Activated CD8-positive, alpha-beta memory T cell treated with anti-CD3 and anti-CD28 coated beads, Interleukin-2, amount 10 ng/mL, durations not matched to agents 7 days and 5 days (primary cell): ENCODE results near the gene MATK. TPM values are rescaled to one million over a fixed set of nuclear protein-coding genes. Genes with fewer than 3 reads are reported as not detected.

ENCODE experiments used
- ATAC-seq: fragments of 150-1000 bp; cut with Tn5 transposase; one replicate; pipeline ENCODE4 v1.10.0; 2021; ENCODE audit warnings: moderate library complexity
- CTCF ChIA-PET: fragments of 350-600 bp; sonication (Branson Sonifier 250); formaldehyde crosslinking; loops from one replicate; lab custom pipeline; 2021; ENCODE audit warnings: antibody characterized with exemption; lab: Charles Lee
- DNase-seq: peaks from one replicate; pipeline ENCODE4 v3.0.0-alpha.2; 2020
- H3K27ac Mint-ChIP-seq: one replicate; pipeline ENCODE4 v1.8.0; 2021; ENCODE audit warnings: mild to moderate bottlenecking, mixed read lengths
- H3K27me3 Mint-ChIP-seq: one replicate; pipeline ENCODE4 v1.8.0; 2021; ENCODE audit warnings: mixed read lengths
- H3K36me3 Mint-ChIP-seq: one replicate; pipeline ENCODE4 v1.8.0; 2021; ENCODE audit warnings: mild to moderate bottlenecking, mixed read lengths
- H3K4me1 Mint-ChIP-seq: one replicate; pipeline ENCODE4 v1.8.0; 2021; ENCODE audit warnings: mixed read lengths
- H3K4me3 Mint-ChIP-seq: one replicate; pipeline ENCODE4 v1.8.0; 2021; ENCODE audit warnings: mild to moderate bottlenecking, moderate library complexity, mixed read lengths
- H3K9me3 Mint-ChIP-seq: one replicate; pipeline ENCODE4 v1.8.0; 2022; ENCODE audit warnings: low read depth, mixed read lengths
- total RNA-seq, 2 experiments: library from RNA; stranded (reverse); gene quantifications; one replicate each; pipeline ENCODE4 v1.2.3, GENCODE V29; 2021

The MATK gene
- 10 to 100 TPM; 26.8 to 30.8 TPM for total RNA-seq

- Mint-ChIP-seq H3K4me3 (peak within 1 kb of the TSS; percentile 81), H3K27ac (no peak within 1 kb of the TSS), H3K9me3 (peaks cover 10% of the 10 kb centered on the region), H3K27me3 (peaks cover 4% of the 10 kb centered on the region), H3K36me3 (peaks cover 20% of the 10 kb centered on the region), H3K4me1 (peaks cover 35% of the 10 kb centered on the region)
- DNase-seq (no peak), ATAC-seq (peak; percentile 47)
- CTCF ChIA-PET, result interaction anchor here (0.5 to 1.3 kb wide), 5 partner anchors 24 to 417 kb away, joined by 3 to 5 read pairs (median 3); partner anchors contain the start of gene MRPL54
Measured at GRCh38 chr19:3785938-3786824, at the start of gene MATK. Gene MATK (minus strand): TSS chr19:3786381. CDS start chr19:3785135, 1,246 bp downstream.

- Mint-ChIP-seq H3K4me3 (no peak overlapping the region), H3K4me1 (peaks cover 6% of the 10 kb centered on the region), H3K27me3 (no peaks in the 10 kb centered on the region), H3K9me3 (peaks cover 12% of the 10 kb centered on the region), H3K36me3 (no peaks in the 10 kb centered on the region), H3K27ac (no peak overlapping the region)
- CTCF ChIA-PET, result no interaction called here
- DNase-seq (no peak), ATAC-seq (no peak)
Measured at GRCh38 chr19:3835055-3835435, 48.9 kb upstream of the MATK start.

GRCh38 chr19:3834349-3835054 lies 48.3 kb upstream of the MATK start:
- CTCF ChIA-PET, result interaction anchor here (1.6 kb wide), 1 partner anchor 72 kb away, joined by 3 read pairs; the partner anchor contains the start of gene MRPL54
- Mint-ChIP-seq H3K27me3 (no peaks in the 10 kb centered on the region), H3K9me3 (peaks cover 12% of the 10 kb centered on the region), H3K4me1 (peaks cover 6% of the 10 kb centered on the region), H3K36me3 (no peaks in the 10 kb centered on the region), H3K27ac (no peak overlapping the region), H3K4me3 (no peak overlapping the region)
- ATAC-seq (no peak), DNase-seq (no peak)

- H3K9me3 Mint-ChIP-seq, result peaks cover 12% of the 10 kb centered on the region
- DNase-seq (no peak), ATAC-seq (no peak)
- no peaks in the 10 kb centered on the region for H3K36me3 Mint-ChIP-seq
- no peak overlapping the region for H3K27ac Mint-ChIP-seq
- no peaks in the 10 kb centered on the region for H3K27me3 Mint-ChIP-seq
- no peak overlapping the region for H3K4me3 Mint-ChIP-seq
- H3K4me1 Mint-ChIP-seq, result peaks cover 6% of the 10 kb centered on the region
- CTCF ChIA-PET, result interaction anchor here (1.6 kb wide), 1 partner anchor 71 kb away, joined by 3 read pairs; the partner anchor contains the start of gene MRPL54
Measured at GRCh38 chr19:3833578-3834348, 47.6 kb upstream of the MATK start.

GRCh38 chr19:3832001-3832400 lies 45.8 kb upstream of the MATK start:
- CTCF ChIA-PET, result interaction anchor here (2.8 kb wide), 1 partner anchor 10 kb away, joined by 12 read pairs; no protein-coding TSS in a partner anchor
- H3K4me3 Mint-ChIP-seq, result no peak overlapping the region
- no peak overlapping the region for H3K27ac Mint-ChIP-seq
- H3K4me1 Mint-ChIP-seq, result peaks cover 13% of the 10 kb centered on the region
- DNase-seq, result no peak
- H3K27me3 Mint-ChIP-seq, result no peaks in the 10 kb centered on the region
- no peaks in the 10 kb centered on the region for H3K36me3 Mint-ChIP-seq
- no peaks in the 10 kb centered on the region for H3K9me3 Mint-ChIP-seq
- no peak for ATAC-seq

GRCh38 chr19:3831601-3832000 lies 45.4 kb upstream of the MATK start:
- CTCF ChIA-PET, result interaction anchor here (2.8 kb wide), 1 partner anchor 9 kb away, joined by 12 read pairs; no protein-coding TSS in a partner anchor
- H3K27ac Mint-ChIP-seq, result no peak overlapping the region
- H3K4me1 Mint-ChIP-seq, result peaks cover 13% of the 10 kb centered on the region
- H3K36me3 Mint-ChIP-seq, result no peaks in the 10 kb centered on the region
- no peaks in the 10 kb centered on the region for H3K9me3 Mint-ChIP-seq
- H3K4me3 Mint-ChIP-seq, result no peak overlapping the region
- no peak for DNase-seq
- H3K27me3 Mint-ChIP-seq, result no peaks in the 10 kb centered on the region
- ATAC-seq, result no peak

- H3K9me3 Mint-ChIP-seq, result no peaks in the 10 kb centered on the region
- no peak overlapping the region for H3K27ac Mint-ChIP-seq
- no peaks in the 10 kb centered on the region for H3K36me3 Mint-ChIP-seq
- H3K4me1 Mint-ChIP-seq, result peaks cover 13% of the 10 kb centered on the region
- H3K4me3 Mint-ChIP-seq, result no peak overlapping the region
- H3K27me3 Mint-ChIP-seq, result no peaks in the 10 kb centered on the region
- DNase-seq, result no peak
- no peak for ATAC-seq
- CTCF ChIA-PET, result interaction anchor here (1.0 to 2.8 kb wide), 2 partner anchors 9 to 68 kb away, joined by 3 to 12 read pairs; partner anchors contain the start of gene MRPL54
Measured at GRCh38 chr19:3830621-3831589, 44.7 kb upstream of the MATK start.

- no peak overlapping the region for H3K27ac Mint-ChIP-seq
- DNase-seq, result no peak
- peaks cover 13% of the 10 kb centered on the region for H3K4me1 Mint-ChIP-seq
- H3K36me3 Mint-ChIP-seq, result no peaks in the 10 kb centered on the region
- no peak for ATAC-seq
- no peaks in the 10 kb centered on the region for H3K27me3 Mint-ChIP-seq
- no peak overlapping the region for H3K4me3 Mint-ChIP-seq
- no peaks in the 10 kb centered on the region for H3K9me3 Mint-ChIP-seq
- CTCF ChIA-PET, result interaction anchor here (0.7 kb wide), 1 partner anchor 9 kb away, joined by 3 read pairs; no protein-coding TSS in a partner anchor
Measured at GRCh38 chr19:3827306-3827705, 41.1 kb upstream of the MATK start.

- no peak for ATAC-seq
- CTCF ChIA-PET, result no interaction called here
Measured at GRCh38 chr19:3826163-3826562, 40.0 kb upstream of the MATK start.

GRCh38 chr19:3825286-3825956 lies 39.2 kb upstream of the MATK start:
- CTCF ChIA-PET, result no interaction called here
- no peak overlapping the region for H3K4me3 Mint-ChIP-seq
- DNase-seq (no peak), ATAC-seq (no peak)
- no peaks in the 10 kb centered on the region for H3K27me3 Mint-ChIP-seq
- H3K27ac Mint-ChIP-seq, result no peak overlapping the region
- peaks cover 15% of the 10 kb centered on the region for H3K4me1 Mint-ChIP-seq
- H3K9me3 Mint-ChIP-seq, result no peaks in the 10 kb centered on the region
- no peaks in the 10 kb centered on the region for H3K36me3 Mint-ChIP-seq

More at GRCh38 chr19:3826163-3826562, 40.0 kb upstream of the MATK start:
- H3K4me1 Mint-ChIP-seq, result peaks cover 20% of the 10 kb centered on the region
- no peaks in the 10 kb centered on the region for H3K27me3 Mint-ChIP-seq
- no peak overlapping the region for H3K4me3 Mint-ChIP-seq
- H3K9me3 Mint-ChIP-seq, result no peaks in the 10 kb centered on the region
- no peaks in the 10 kb centered on the region for H3K36me3 Mint-ChIP-seq
- no peak for DNase-seq
- H3K27ac Mint-ChIP-seq, result no peak overlapping the region

GRCh38 chr19:3823350-3823713 lies 37.2 kb upstream of the MATK start:
- Mint-ChIP-seq H3K4me3 (no peak overlapping the region), H3K36me3 (no peaks in the 10 kb centered on the region), H3K4me1 (peaks cover 14% of the 10 kb centered on the region), H3K9me3 (no peaks in the 10 kb centered on the region), H3K27me3 (no peaks in the 10 kb centered on the region), H3K27ac (no peak overlapping the region)
- CTCF ChIA-PET, result interaction anchor here (2.0 to 3.9 kb wide), 9 partner anchors 8 to 157 kb away, joined by 7 to 68 read pairs (median 16); partner anchors contain the start of genes APBA3 and MRPL54
- no peak for ATAC-seq
- no peak for DNase-seq
